Mucosa of descending colon (tissue), 3 donors: ENCODE results near the gene LY6G6C. TPM values are rescaled to one million over a fixed set of nuclear protein-coding genes. Genes with fewer than 3 reads are reported as not detected.

Source experiments
- ATAC-seq: fragments of 200-7000 bp; cut with Tn5 transposase; one replicate; pipeline ENCODE4 v1.9.1; 2020; ENCODE audit warnings: mild to moderate bottlenecking, moderate library complexity
- DNase-seq, 3 donors: peaks; one replicate each; pipeline ENCODE4 v3.0.0-alpha.2; 2020
- H3K36me3 ChIP-seq: fragments of 200-600 bp; one replicate; pipeline ENCODE4 v1.8.0; 2021; ENCODE audit warnings: low read depth, mild to moderate bottlenecking
- H3K4me1 ChIP-seq: fragments of 200-600 bp; one replicate; pipeline ENCODE4 v1.8.0; 2021; ENCODE audit warnings: low read depth, mild to moderate bottlenecking
- H3K4me3 ChIP-seq: fragments of 200-600 bp; one replicate; pipeline ENCODE4 v1.8.0; 2021; ENCODE audit warnings: mild to moderate bottlenecking
- H3K9me3 ChIP-seq: fragments of 200-600 bp; one replicate; pipeline ENCODE4 v1.8.0; 2021; ENCODE audit warnings: mild to moderate bottlenecking
- intact Hi-C, 2 donors: fragments of 100-400 bp; cut with DNase I in 1 of 2; cut with micrococcal nuclease in 1 of 2; formaldehyde crosslinking; loops; one replicate each; pipeline versions ENCODE4 v1.11.0 to v1.11.1; 2022; cut with DNase I, micrococcal nuclease
- microRNA-seq: library from miRNA; unstranded; fragments of <30 nt; microRNA quantifications from one replicate; pipeline ENCODE4, GENCODE V29; 2019
- total RNA-seq, 3 donors: library from RNA; stranded (reverse); fragmentation: NEBNext Ultra II Directional in 2 of 3; extraction: Animal tissue kit (Norgen Biotek cat#: 25700) in 2 of 3; gene quantifications; one replicate each; pipeline versions ENCODE4 v1.2.1 to v1.2.4, GENCODE V29; 2021 to 2023
- TF ChIP-seq, protein P1 (sequence below): fragments of 200-600 bp; IDR thresholded peaks from one replicate; pipeline ENCODE4 v1.8.0; 2022; ENCODE audit warnings: antibody characterized with exemption, mild to moderate bottlenecking
- donor health status: DM: no; HTN: no; CAD: no; lungs with moderate emphysema.
- donor health status: DM: no; HTN: no; CAD: no.
- donor health status: DM: no; HTN: yes; CAD: no.

The LY6G6C gene
- total RNA-seq, 3 donors from 2014 or later: 0.32 TPM; not detected in 2

DNA sequence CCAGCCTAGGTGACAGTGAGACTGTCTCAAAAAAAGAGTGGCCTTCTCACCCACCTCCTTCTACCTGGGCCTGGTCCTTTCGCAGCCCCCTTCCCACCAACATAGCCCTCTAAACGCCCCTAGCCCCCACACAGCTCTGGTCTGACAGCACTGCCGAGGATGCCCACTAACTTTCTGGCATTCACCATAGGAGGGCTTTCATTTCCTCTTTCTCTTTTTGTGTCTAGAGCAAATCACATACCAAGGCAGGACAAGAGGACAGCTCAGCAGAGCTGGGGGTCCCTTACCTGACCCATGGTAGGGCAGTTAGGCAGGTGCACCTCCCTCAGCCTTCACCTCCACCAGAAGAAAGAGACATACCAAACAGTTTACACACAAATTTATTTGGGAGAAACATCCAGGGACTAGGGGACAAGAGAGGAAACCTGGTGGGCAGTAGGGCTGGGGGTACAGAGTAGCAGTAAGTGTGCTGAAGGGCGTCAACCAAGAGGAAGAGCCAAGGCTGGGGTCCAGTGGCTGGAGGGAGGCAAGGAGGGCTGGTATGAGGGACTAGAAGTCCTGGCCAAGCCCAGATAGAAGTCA is 45.1 kb downstream of the LY6G6C start:
- peaks cover 11% of the 10 kb centered on the region for H3K4me1 ChIP-seq
- TF ChIP-seq, protein P1, sequence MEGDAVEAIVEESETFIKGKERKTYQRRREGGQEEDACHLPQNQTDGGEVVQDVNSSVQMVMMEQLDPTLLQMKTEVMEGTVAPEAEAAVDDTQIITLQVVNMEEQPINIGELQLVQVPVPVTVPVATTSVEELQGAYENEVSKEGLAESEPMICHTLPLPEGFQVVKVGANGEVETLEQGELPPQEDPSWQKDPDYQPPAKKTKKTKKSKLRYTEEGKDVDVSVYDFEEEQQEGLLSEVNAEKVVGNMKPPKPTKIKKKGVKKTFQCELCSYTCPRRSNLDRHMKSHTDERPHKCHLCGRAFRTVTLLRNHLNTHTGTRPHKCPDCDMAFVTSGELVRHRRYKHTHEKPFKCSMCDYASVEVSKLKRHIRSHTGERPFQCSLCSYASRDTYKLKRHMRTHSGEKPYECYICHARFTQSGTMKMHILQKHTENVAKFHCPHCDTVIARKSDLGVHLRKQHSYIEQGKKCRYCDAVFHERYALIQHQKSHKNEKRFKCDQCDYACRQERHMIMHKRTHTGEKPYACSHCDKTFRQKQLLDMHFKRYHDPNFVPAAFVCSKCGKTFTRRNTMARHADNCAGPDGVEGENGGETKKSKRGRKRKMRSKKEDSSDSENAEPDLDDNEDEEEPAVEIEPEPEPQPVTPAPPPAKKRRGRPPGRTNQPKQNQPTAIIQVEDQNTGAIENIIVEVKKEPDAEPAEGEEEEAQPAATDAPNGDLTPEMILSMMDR: no peak
- intact Hi-C loops: no loop called here
- H3K4me3 ChIP-seq: no peak overlapping the region
- H3K36me3 ChIP-seq: no peaks in the 10 kb centered on the region
- DNase-seq (no peak), ATAC-seq (no peak)
- H3K9me3 ChIP-seq: no peaks in the 10 kb centered on the region

- TF ChIP-seq, protein P1: no peak
- no peak for DNase-seq
- H3K9me3 ChIP-seq: no peaks in the 10 kb centered on the region
- no peak for ATAC-seq
- no peak within 1 kb of the TSS for H3K4me3 ChIP-seq
- H3K36me3 ChIP-seq: peaks cover 10% of the 10 kb centered on the region
- intact Hi-C loops: no loop called here
- H3K4me1 ChIP-seq: peaks cover 9% of the 10 kb centered on the region
These were observed 51.9 kb downstream of the LY6G6C start, which contains the start of gene LY6G5B for GRCh38 chr6:31669676-31670075. TSS of gene LY6G5B (plus strand) at chr6:31669976. CDS start at chr6:31670951, 975 bp downstream.

Small RNA genes lying within 50 kb of the gene (microRNA-seq; reads per million reads assigned to microRNA genes)
- 0.70 reads per million for gene MIR4646

Other genes starting within 250 kb of the LY6G6C start
- gene MICB, start 223.6 kb downstream of the LY6G6C start, total RNA-seq: 1 to 10 TPM; 1.3 to 4.1 (median 2.9) TPM
- not detected for gene MCCD1, start 192.8 kb downstream of the LY6G6C start, total RNA-seq
- gene DDX39B, start 179.7 kb downstream of the LY6G6C start, total RNA-seq: 100 to 1,000 TPM; 239 to 309 (median 295) TPM
- gene ATP6V1G2, start 175.1 kb downstream of the LY6G6C start, total RNA-seq: 1 to 10 TPM in 2 of 3 donors, under 1 TPM in 1; 0.55 to 4.5 (median 1.2) TPM
- gene NFKBIL1, start 174.1 kb downstream of the LY6G6C start, total RNA-seq: 10 to 100 TPM; 15.8 to 27.8 (median 18.3) TPM
- under 1 TPM in 2 of 3 donors, not detected in 1; 0.20 to 0.22 TPM for gene LTA, start 149.5 kb downstream of the LY6G6C start, total RNA-seq
- gene TNF, start 146.2 kb downstream of the LY6G6C start, total RNA-seq: 1 to 10 TPM in 2 of 3 donors, under 1 TPM in 1; 0.41 to 1.7 (median 1.1) TPM
- gene LTB, start 139.3 kb downstream of the LY6G6C start, total RNA-seq: 1 to 10 TPM; 2.1 to 3.4 (median 2.2) TPM
- gene LST1, start 135.5 kb downstream of the LY6G6C start, total RNA-seq: 10 to 100 TPM in 1 of 3 donors, 1 to 10 TPM in 2; 3.9 to 11.3 (median 6.6) TPM
- under 1 TPM in 1 of 3 donors, not detected in 2; 0.46 TPM for gene NCR3, start 128.7 kb downstream of the LY6G6C start, total RNA-seq
- gene AIF1, start 106.5 kb downstream of the LY6G6C start, total RNA-seq: 10 to 100 TPM in 2 of 3 donors, 1 to 10 TPM in 1; 6.1 to 28.4 (median 17.3) TPM
- gene PRRC2A, start 101.0 kb downstream of the LY6G6C start, total RNA-seq: 100 to 1,000 TPM; 109 to 151 (median 120) TPM
- gene BAG6, start 69.1 kb downstream of the LY6G6C start, total RNA-seq: 100 to 1,000 TPM; 282 to 298 (median 293) TPM
- gene APOM, start 65.9 kb downstream of the LY6G6C start, total RNA-seq: 1 to 10 TPM; 2.2 to 2.7 (median 2.4) TPM
- gene C6orf47, start 61.0 kb downstream of the LY6G6C start, total RNA-seq: 10 to 100 TPM; 28.5 to 33.0 (median 32.3) TPM
- 10 to 100 TPM; 13.4 to 17.7 (median 17.4) TPM for gene GPANK1, start 56.7 kb downstream of the LY6G6C start, total RNA-seq
- gene CSNK2B, start 55.7 kb downstream of the LY6G6C start, total RNA-seq: 100 to 1,000 TPM; 125 to 147 (median 134) TPM
- 10 to 100 TPM; 13.1 to 17.2 (median 15.5) TPM for gene LY6G5B, start 51.8 kb downstream of the LY6G6C start, total RNA-seq
- gene LY6G5C, start 40.7 kb downstream of the LY6G6C start, total RNA-seq: 1 to 10 TPM; 1.7 to 4.2 (median 2.1) TPM
- gene ABHD16A, start 18.4 kb downstream of the LY6G6C start, total RNA-seq: 10 to 100 TPM; 55.3 to 69.4 (median 68.4) TPM
- gene LY6G6F, start 14.9 kb downstream of the LY6G6C start, total RNA-seq: not detected
- 1 to 10 TPM in 1 of 3 donors, under 1 TPM in 1, not detected in 1; 0.90 to 6.1 TPM for gene LY6G6D, start 6.4 kb downstream of the LY6G6C start, total RNA-seq
- 1 to 10 TPM in 1 of 3 donors, under 1 TPM in 2; 0.48 to 1.4 (median 0.57) TPM for gene MPIG6B, start 1.6 kb upstream of the LY6G6C start, total RNA-seq
- 100 to 1,000 TPM in 1 of 3 donors, 10 to 100 TPM in 2; 56.1 to 152 (median 99.5) TPM for gene DDAH2, start 7.6 kb upstream of the LY6G6C start, total RNA-seq
- gene CLIC1, start 14.8 kb upstream of the LY6G6C start, total RNA-seq: 100 to 1,000 TPM; 269 to 555 (median 441) TPM
- 10 to 100 TPM; 14.1 to 29.9 (median 29.7) TPM for gene MSH5, start 18.3 kb upstream of the LY6G6C start, total RNA-seq
- gene SAPCD1, start 40.9 kb upstream of the LY6G6C start, total RNA-seq: 1 to 10 TPM; 2.5 to 9.6 (median 4.3) TPM
- 1 to 10 TPM; 5.9 to 8.2 (median 6.9) TPM for gene VWA7, start 55.6 kb upstream of the LY6G6C start, total RNA-seq
- 10 to 100 TPM; 41.7 to 65.8 (median 45.0) TPM for gene VARS1, start 74.0 kb upstream of the LY6G6C start, total RNA-seq
- 10 to 100 TPM; 21.7 to 35.5 (median 33.8) TPM for gene LSM2, start 85.2 kb upstream of the LY6G6C start, total RNA-seq
- 1 to 10 TPM; 1.2 to 3.4 (median 1.3) TPM for gene HSPA1L, start 93.5 kb upstream of the LY6G6C start, total RNA-seq
- gene HSPA1A, start 93.8 kb upstream of the LY6G6C start, total RNA-seq: 100 to 1,000 TPM in 2 of 3 donors, 10 to 100 TPM in 1; 73.6 to 274 (median 107) TPM
- gene HSPA1B, start 106.0 kb upstream of the LY6G6C start, total RNA-seq: 100 to 1,000 TPM; 172 to 254 (median 200) TPM
- 10 to 100 TPM; 44.0 to 65.7 (median 45.0) TPM for gene NEU1, start 141.1 kb upstream of the LY6G6C start, total RNA-seq
- gene SLC44A4, start 157.3 kb upstream of the LY6G6C start, total RNA-seq: 100 to 1,000 TPM; 332 to 795 (median 740) TPM
- 10 to 100 TPM; 29.6 to 50.1 (median 36.4) TPM for gene EHMT2, start 176.0 kb upstream of the LY6G6C start, total RNA-seq
- 1 to 10 TPM; 2.3 to 6.2 (median 3.4) TPM for gene ZBTB12, start 180.3 kb upstream of the LY6G6C start, total RNA-seq
- 10 to 100 TPM in 2 of 3 donors, 1 to 10 TPM in 1; 5.5 to 33.7 (median 17.9) TPM for gene C2, start 206.0 kb upstream of the LY6G6C start, total RNA-seq
- gene CFB, start 224.3 kb upstream of the LY6G6C start, total RNA-seq: 100 to 1,000 TPM in 1 of 3 donors, 10 to 100 TPM in 2; 34.5 to 178 (median 40.4) TPM
- 10 to 100 TPM; 44.9 to 52.4 (median 51.8) TPM for gene NELFE, start 237.2 kb upstream of the LY6G6C start, total RNA-seq
- 10 to 100 TPM; 58.6 to 87.2 (median 81.2) TPM for gene SKIC2, start 237.4 kb upstream of the LY6G6C start, total RNA-seq